ENCODE measurements around the gene SLC2A13.

The SLC2A13 gene

DNA sequence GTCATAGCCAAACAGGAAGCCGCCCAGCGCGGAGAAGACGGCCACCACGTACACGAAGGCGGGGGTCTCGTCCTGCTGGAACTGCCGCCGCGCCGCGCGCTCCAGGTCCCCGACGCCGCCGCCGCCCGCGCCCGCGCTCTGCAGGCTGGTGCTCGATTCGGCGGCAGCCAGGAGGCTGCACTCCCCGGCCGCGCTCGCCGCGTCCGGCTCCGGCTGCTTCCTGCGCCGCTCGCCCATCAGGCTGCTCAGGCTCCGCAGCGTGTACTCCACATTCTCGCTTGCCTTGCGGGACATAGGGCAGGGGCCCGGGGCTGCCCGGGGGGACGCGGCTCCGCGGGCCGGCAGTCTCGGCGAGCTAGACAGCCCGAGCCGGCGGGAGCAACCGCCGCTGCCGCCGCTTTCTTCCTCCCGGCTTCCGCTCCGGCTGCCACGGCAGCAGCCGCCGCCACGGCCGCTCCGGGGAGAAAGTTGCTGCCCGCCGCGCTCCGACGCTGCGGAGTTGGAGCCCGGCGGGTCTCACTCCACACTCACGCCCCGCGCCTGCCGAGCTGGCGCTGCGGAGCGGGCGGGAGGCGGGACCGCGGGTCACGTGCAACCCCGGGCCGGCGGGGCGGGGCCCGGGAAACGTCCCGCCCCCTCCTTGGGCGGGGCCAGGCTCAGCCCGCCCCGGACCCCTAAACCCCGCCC lies at the start of gene SLC2A13:
SLC2A13 (minus strand) TSS at position 567 of the 687 bp plus-strand sequence; CDS start at position 294, 273 bp downstream.
- DNase-seq = peak; percentile 78

- DNase-seq = no peak
These were observed 48.5 kb upstream of the SLC2A13 start for GRCh38 chr12:40154381-40154780.

GRCh38 chr12:40153432-40153831 lies 47.6 kb upstream of the SLC2A13 start:
- no peak for DNase-seq

DNA sequence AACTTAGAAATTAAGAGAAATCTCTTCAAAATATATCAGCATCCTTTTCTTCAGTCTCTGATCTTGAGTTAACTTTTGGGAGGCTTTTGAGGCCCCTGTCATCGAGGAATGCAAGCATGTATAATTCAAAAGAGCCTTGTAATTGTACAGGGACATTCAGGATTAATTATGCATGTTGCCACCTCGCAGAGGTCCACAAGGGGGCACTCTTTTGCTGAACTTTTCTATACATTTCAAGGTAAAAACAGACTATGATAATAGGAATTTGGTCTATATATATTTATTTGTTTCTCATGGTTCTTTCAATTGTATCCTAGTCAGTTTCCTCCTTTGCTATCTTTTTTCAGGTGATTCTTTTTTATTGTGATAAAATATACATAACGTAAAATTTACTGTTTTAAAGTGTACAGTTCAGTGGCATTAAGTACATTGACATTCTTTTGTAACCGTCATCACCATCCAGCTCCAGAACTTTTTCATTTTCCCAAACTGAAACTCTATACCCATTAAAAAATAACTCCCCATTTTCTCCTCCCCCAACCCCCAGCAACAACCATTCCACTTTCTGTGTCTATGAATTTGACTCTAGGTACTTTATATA lies 47.0 kb upstream of the SLC2A13 start:
- DNase-seq = peak; percentile 44

- DNase-seq = no peak
These were observed 43.9 kb upstream of the SLC2A13 start for GRCh38 chr12:40149673-40150260.

DNA sequence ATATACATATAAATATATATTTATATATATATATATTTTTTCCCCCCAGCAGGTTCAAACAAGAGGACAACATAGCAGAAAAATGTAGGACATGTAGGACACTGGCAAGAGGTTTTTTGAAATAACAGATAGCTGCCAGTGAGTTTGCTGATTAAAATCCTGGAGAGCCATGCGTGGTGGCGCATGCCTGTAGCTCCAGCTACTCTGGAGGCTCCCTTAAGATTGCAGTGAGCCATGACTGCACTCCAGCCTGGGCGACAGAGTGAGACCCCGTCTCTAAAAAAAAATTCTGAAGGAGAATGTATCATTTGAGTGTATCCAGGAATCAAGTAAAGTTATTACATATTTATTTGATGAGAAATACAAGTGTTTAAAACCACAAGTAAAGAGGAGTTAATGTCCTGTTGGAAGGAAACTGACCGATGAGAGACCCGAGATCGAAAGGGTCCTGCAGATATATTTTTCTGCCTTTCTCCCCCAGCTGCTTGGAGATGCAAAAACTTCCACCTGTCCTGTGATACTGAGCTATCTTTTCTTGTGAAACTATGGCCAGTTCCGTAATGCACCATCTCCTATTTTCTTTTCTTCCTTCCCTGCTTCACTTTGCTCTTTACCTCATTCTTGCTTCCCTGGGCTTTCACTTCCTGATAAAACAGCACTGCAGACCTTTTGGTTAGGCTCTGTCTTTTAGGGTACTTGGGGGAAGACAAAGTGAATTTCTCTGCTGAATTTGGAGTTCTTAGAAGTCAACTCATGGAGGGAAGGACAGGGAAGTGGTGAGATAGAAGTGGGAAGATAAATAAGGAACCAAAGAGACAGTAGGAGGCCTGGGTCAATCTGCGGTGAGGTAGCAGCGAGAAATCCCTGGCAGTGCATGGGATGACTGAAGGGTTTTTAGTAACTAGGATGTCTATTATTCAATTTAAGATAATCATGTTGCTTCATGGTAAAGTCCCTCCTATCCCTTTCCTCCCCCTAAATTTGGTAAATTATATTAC lies 41.2 kb upstream of the SLC2A13 start:
- DNase-seq = no peak

GRCh38 chr12:40145896-40146295 lies 40.0 kb upstream of the SLC2A13 start:
- no peak for DNase-seq

DNA sequence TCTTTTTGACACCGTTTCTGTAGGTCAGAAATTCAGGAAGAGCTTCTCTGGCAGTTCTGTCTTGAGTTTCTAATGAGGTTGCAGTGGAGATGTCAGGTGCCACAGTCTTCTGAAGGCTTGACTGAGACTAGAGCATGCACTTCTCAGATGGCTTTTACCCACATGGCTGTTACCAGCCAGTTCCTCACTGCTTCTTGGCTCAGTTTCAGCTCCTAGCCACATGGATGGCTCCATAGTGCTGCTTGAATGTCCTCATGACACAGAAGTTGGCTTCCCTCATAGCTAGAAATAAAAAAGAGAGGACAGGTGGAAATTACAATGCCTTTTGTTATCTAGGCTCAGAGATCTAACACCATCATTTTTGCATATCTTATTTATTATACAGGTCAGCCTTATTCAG lies 38.1 kb upstream of the SLC2A13 start:
- no peak for DNase-seq

DNA sequence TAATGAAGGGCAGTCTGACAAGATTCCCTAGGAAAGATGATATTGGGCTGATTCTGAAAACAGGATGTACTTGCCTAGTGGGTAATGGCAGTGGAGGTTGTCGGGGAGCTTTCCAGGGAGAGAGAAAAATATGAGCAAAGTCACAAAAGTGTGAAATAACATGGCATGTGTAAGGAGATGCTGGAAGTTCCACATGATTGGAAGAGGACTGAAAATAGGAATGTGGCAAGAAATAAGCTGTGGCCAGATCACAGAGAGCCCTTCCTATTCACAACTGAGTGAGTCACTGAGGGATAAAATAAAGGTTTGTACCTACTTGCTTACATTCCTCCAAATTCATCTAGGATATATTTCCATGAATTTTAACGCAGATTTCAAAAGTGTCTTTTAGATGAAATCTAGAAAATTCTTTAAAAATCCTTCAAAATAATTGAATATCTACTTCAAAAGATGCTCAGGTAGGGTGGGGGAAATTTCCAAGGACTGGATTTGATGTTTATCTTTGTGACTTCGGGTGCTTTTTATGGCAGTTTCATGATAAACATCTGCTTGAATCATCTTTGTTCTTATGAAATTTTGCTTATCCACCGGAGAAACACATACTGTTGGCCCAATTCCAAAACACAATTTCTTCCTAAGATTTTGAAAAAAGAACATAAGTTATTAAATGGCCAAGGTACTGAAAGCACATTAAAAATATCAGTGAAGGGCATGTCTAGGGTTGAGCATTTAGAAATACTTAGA lies 36.3 kb upstream of the SLC2A13 start:
- no peak for DNase-seq

- DNase-seq = no peak
These were observed 32.6 kb upstream of the SLC2A13 start for GRCh38 chr12:40138526-40138925.

- no peak for DNase-seq
These were observed 31.4 kb upstream of the SLC2A13 start for GRCh38 chr12:40137252-40137651.

DNA sequence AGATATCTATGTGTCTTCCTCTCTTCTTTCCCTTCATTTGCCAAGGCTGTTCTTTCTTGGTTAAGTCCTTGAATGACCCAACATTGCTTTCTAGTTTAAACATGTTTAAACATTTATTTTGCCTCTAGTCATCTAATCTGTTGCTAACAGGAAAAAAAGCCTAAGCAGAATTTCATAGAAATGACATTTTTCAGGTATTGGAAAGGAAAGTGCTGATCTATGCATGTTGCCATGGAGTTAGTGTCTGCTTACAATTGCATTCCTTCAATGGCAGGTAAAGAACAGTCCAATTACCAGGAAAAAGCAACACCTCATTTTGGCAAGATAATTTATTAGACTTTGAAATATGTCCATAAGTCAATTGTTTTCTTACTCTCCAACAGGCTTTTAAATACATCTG lies 21.5 kb upstream of the SLC2A13 start:
- no peak for DNase-seq

DNA sequence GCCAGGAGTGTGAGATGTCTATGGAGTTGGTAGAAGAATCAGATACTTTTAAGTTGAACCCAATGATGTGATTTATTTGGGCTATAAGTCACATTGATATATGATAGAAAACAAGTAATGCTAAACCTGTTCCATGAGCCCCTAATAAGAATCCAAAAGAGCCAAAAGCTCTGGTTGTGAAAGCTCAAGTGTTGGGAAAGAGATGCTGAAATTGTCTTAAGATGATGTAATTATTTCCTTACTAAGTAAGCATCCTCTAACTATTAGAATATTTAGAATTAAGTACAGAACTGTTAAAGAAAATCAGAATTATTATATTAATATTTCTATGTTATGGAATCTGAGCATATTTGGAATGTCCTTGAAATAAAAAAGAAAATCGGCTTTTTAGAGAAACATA lies 17.6 kb upstream of the SLC2A13 start:
- no peak for DNase-seq

DNA sequence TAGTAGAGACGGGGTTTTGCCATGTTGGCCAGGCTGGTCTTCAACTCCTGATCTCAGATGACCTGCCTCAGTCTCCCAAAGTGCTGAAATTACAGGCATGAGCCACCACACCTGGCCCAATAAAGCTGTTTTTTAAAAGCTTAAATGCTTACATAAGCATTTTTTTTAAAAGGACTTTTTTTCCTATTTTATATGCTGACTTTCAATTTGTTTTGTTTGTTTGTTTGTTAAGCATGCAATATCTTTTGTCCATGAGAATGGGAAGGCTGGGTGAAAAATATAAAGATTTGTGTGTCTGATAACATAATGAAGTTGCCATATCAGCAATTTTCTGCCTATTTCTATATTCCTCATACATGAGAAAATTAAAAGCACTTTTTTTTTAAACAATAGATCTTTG lies 17.0 kb upstream of the SLC2A13 start:
- no peak for DNase-seq

GRCh38 chr12:40117818-40118217 lies 11.9 kb upstream of the SLC2A13 start:
- DNase-seq = no peak

- no peak for DNase-seq
These were observed 4.7 kb upstream of the SLC2A13 start for GRCh38 chr12:40110586-40110985.

DNA sequence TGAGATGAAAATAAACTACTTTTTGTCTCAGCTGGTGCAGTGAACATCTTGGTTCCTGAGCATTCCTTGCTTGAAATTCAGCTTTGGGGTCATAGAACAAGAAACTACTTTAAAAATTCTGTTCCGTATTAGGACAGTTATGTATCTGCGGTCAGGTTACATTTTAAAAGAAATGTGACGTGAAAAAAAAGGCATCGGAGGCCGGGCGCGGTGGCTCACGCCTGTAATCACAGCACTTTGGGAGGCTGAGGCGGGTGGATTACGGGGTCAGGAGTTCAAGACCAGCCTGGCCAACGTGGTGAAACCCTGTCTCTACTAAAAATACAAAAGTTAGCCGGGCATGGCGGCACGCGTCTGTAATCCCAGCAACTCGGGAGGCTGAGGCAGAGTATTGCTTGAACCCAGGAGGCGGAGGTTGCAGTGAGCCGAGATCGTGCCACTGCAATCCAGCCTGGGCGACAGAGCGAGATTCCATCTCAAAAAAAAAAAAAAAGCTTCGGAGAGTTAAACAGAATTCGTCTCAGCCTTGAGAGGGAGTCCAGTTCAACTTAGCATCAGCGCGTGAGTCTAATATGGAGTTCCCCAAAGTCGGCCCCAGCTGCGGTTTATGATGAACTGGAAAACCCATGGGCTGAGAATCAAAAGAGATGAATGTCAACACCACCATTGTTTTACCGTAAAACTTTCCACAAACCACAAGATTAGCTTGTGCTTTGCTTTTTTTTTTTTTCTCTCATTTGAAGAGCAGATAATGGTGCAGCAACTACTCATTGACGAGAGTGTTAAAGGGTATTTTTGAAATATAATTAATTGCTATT lies 2.1 kb upstream of the SLC2A13 start:
- DNase-seq = no peak

- DNase-seq = peak; percentile 92
These were observed 1.4 kb upstream of the SLC2A13 start for GRCh38 chr12:40107098-40107802.

DNA sequence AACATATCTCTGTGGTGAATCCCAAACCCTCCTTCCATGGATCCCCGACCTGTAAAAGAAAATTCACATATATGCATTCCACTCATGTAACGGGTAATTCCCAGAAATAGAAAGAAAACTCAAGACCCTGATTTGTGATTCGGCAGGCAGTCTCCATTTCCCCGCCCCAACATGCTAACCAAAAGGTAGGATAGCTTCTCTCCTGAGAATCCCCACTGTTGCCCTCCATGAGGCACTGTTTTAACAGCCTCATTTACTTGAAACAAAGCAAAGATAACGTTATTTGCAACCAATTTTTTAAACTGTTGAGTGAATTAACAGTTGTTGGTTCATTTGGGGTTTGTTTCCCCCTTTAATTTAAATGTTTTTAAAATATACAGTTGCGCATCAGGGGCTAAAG lies 774 bp upstream of the SLC2A13 start:
- peak; percentile 13 for DNase-seq

GRCh38 chr12:40106202-40106533 lies 287 bp upstream of the SLC2A13 start:
- DNase-seq = peak; percentile 60

- no peak for DNase-seq
These were observed 691 bp downstream of the SLC2A13 start for GRCh38 chr12:40105265-40105514.

All from NCI-H1105 (cell line).